Activated naive CD8-positive, alpha-beta T cell treated with anti-CD3 and anti-CD28 coated beads, Interleukin-2, amount 50 U/mL, for 24 hours (primary cell): Measurements from ENCODE around the gene ZNF488.
"Not testable (repeated sequence)": the region's sequence is repeated elsewhere in the genome, so short reads cannot be mapped to it uniquely, and the experiment has no call there.

Source experiments
- ATAC-seq: fragments of 150-1000 bp; cut with Tn5 transposase; one replicate; pipeline ENCODE4 v1.10.0; 2021
- DNase-seq: peaks from one replicate; pipeline ENCODE4 v3.0.0; 2021
- H3K27ac Mint-ChIP-seq: one replicate; pipeline ENCODE4 v1.8.0; 2021; ENCODE audit warnings: mild to moderate bottlenecking, mixed read lengths
- H3K27me3 Mint-ChIP-seq: one replicate; pipeline ENCODE4 v1.8.0; 2021; ENCODE audit warnings: mixed read lengths
- H3K36me3 Mint-ChIP-seq: one replicate; pipeline ENCODE4 v1.8.0; 2021; ENCODE audit warnings: low read depth, mixed read lengths
- H3K4me1 Mint-ChIP-seq: one replicate; pipeline ENCODE4 v1.8.0; 2021; ENCODE audit warnings: mixed read lengths
- H3K4me3 Mint-ChIP-seq: one replicate; pipeline ENCODE4 v1.8.0; 2021; ENCODE audit warnings: mild to moderate bottlenecking, moderate library complexity, mixed read lengths
- H3K9me3 Mint-ChIP-seq: one replicate; pipeline ENCODE4 v1.8.0; 2021; ENCODE audit warnings: mixed read lengths

Gene ZNF488

DNA sequence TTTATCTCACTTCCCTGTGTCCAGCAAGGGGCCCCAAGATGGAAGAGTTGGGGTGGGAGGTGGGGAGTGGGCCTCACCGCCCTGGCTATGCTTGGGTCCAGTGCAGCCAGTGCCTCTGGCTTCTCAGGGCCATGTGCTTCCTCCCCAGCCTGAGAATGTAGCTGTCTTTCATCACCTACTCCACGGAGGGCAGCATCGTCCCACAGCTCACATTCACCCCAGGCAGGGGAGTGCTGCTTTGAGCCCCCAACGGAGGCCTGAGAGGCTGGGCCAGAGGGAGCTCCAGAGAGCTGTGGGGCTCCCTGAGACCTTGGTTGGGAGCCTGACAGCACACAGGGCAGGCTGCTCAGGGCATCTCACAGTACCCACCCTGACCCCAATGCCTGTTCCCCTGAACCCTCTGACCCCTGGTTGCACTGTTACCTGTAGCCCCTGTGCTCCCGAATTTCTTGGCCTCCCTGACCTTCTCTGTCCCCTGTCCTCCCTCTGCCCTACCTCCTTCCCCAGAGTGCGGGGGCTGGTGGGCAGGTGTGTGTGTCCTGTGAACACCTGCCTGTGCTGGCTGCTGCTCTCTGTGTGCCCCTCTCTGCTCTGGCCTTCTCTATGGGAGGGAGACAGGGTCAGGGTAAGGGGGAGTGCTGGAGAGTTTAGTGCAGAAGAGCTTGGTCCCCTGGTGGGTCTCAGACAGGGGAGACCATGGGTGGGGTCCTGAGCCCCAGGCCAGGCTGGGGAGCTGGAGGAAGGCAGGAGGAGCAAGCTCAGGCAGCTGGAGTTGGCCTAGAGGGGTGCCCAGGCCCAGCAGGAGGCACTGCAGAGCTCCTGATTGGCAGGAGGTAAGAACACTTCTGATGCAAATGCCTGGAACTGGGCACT is 19.6 kb upstream of the ZNF488 start:
- Mint-ChIP-seq H3K36me3 (no peaks in the 10 kb centered on the region), H3K9me3 (no peaks in the 10 kb centered on the region), H3K27me3 (peaks cover 6% of the 10 kb centered on the region), H3K4me3 (no peak overlapping the region), H3K27ac (no peak overlapping the region), H3K4me1 (no peaks in the 10 kb centered on the region)
- DNase-seq (no peak), ATAC-seq (no peak)

DNA sequence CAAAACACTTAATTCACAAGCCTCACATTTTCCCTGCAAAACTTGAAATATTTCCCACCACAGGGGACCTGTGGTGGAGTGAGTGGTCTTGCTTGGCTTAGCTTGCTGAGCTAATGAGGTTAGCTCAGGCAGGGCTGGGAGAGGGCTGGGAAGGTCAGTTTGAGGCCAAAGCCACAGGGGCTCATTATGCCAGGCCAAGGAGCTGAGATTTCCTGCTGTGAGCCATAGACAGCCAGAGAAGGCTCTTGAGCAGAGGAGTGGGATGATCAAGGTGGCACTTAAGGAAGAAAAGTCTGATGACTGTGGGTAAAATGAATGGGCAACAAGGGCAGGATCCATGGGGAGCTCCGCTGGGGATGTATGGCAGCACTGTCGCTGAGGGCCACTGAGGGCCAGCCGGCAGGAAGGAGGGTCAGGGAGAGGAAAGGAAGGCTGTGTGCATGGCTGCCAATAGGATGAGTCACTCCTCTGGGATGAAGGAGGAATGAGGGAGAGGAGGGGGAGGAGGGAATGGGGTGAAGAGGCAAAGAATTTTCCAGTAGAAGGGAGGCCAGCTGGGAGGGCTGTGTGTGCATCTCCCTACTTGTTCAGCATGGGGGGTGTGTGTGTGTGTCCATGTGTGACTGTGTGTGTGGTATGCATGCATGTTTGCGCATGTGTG is 18.7 kb upstream of the ZNF488 start:
- ATAC-seq (no peak), DNase-seq (no peak)
- Mint-ChIP-seq H3K4me1 (no peaks in the 10 kb centered on the region), H3K27me3 (peaks cover 13% of the 10 kb centered on the region), H3K9me3 (no peaks in the 10 kb centered on the region), H3K36me3 (no peaks in the 10 kb centered on the region), H3K4me3 (no peak overlapping the region), H3K27ac (no peak overlapping the region)

DNA sequence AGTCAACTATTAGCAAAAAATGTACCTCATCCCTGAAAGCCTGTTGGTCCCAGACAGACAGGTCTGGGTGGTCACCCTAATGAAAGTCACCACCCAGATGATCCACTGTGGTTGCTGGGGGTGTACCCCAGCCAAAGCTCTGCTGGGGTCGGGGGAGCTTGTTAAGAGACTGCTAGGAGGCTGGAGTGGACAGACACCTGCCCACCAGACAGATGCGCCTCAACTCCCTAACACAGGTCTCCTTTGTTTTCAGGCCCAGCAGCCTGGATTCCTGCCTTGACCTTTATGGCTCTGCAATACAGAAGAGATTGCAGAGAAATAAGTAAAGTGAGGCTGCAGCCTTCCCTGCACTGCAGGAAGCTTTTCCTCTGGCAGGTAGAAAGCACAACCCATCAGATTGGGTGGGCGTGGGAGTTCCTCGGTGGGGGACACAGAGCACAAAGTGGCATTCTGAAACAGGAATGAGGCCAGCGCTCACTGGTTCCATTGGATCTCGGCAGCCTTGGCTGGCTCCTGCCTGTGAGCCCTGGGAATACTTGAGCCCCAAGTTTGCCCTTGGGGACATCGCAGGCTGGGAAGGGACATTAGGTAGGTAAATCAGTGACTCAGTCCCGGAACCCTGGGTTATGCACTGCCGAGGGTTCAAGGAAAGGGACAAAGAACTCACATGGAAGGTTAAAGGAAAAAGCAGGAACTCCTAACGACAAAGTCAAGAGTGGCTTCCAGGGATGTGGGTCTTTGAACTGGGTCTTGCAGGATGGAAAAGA is 18.0 kb upstream of the ZNF488 start:
- no peak for DNase-seq
- Mint-ChIP-seq H3K36me3 (no peaks in the 10 kb centered on the region), H3K27me3 (peaks cover 13% of the 10 kb centered on the region), H3K4me1 (no peaks in the 10 kb centered on the region), H3K9me3 (no peaks in the 10 kb centered on the region), H3K4me3 (no peak overlapping the region), H3K27ac (no peak overlapping the region)
- no peak for ATAC-seq

DNA sequence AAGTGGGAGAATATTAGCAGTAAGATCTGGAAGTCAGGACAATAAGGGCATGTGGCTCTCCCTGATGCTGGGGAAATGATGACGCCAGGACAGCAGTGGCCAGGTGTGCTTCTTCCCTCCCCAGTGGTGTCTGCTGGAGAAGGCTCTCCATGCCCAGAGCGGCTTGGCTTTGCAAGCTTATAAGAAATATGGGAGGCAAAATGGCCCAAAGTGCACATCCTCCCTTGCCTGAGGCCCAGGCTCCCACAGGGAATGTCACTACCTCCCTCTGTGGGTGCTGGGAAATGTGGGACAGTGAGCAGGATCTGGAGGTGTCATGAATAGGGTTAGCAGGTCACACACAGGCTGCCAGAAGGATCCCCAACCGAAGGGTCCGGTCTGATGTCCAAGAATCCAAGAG is 17.1 kb upstream of the ZNF488 start:
- H3K27ac Mint-ChIP-seq, result no peak overlapping the region
- H3K27me3 Mint-ChIP-seq, result peaks cover 13% of the 10 kb centered on the region
- H3K4me1 Mint-ChIP-seq, result no peaks in the 10 kb centered on the region
- H3K4me3 Mint-ChIP-seq, result no peak overlapping the region
- H3K9me3 Mint-ChIP-seq, result no peaks in the 10 kb centered on the region
- no peaks in the 10 kb centered on the region for H3K36me3 Mint-ChIP-seq
- no peak for DNase-seq
- no peak for ATAC-seq

DNA sequence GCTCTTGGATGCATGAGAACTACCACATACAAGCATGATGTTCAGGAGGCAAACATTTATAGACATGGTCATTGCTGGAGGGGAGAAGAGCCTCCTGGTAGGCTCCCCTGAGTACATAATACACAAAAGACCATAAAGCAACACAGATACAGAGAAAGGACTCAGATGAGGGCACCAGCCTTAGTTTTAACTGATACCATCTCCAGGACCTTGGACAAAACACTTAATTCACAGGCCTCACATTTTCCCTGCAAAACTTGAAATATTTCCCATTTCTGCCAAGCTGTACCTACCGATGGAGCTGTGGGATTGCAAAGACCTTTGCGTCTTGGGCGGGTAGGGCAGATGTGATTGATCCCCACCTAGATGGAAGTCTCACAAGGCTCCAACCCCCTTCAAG is 16.7 kb upstream of the ZNF488 start:
- Mint-ChIP-seq H3K4me3 (no peak overlapping the region), H3K9me3 (no peaks in the 10 kb centered on the region), H3K27ac (no peak overlapping the region), H3K4me1 (no peaks in the 10 kb centered on the region), H3K27me3 (peaks cover 13% of the 10 kb centered on the region), H3K36me3 (no peaks in the 10 kb centered on the region)
- DNase-seq (no peak), ATAC-seq (no peak)

DNA sequence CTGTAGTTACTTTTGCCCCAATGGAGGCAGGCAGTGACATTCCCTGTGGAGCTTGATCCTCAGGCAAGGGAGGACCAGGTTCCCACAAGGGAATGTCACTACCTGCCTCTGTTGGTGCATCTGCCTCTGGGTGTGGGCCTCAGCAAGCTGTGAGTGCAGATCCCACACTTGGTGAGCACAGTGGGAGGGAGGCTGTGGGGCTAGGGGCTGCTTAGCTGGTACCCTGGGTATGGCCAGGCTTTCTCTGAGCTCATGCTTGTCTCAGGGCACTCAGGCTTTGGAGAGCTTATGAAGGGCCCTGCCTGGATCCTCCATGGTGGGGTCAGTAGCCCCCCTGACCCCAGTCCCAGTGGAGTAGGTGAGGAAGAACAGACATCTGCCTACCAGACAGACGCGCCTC is 16.2 kb upstream of the ZNF488 start:
- H3K36me3 Mint-ChIP-seq, result no peaks in the 10 kb centered on the region
- H3K27ac Mint-ChIP-seq, result no peak overlapping the region
- no peaks in the 10 kb centered on the region for H3K9me3 Mint-ChIP-seq
- DNase-seq (no peak), ATAC-seq (no peak)
- H3K4me1 Mint-ChIP-seq, result no peaks in the 10 kb centered on the region
- peaks cover 18% of the 10 kb centered on the region for H3K27me3 Mint-ChIP-seq
- no peak overlapping the region for H3K4me3 Mint-ChIP-seq

DNA sequence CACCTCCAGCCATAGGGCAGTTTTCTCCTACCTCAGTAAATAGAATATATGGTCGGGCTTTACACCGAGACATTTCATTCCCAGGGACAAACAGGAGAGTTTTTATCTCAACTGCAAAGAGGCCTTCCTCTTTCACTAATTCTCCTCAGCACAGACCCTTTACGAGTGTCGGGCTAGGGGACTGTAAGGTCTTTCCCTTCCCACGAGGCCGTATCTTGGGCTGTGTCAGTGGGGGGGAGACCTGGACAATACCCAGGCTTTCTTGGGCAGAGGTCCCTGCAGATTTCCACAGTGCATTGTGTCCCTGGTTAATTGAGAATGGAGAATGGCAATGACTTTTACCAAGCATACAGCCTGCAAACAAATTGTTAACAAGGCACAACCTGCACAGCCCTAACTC is 13.2 kb upstream of the ZNF488 start:
- Mint-ChIP-seq H3K36me3 (no peaks in the 10 kb centered on the region), H3K27ac (no peak overlapping the region), H3K4me3 (no peak overlapping the region), H3K9me3 (no peaks in the 10 kb centered on the region), H3K27me3 (peaks cover 34% of the 10 kb centered on the region), H3K4me1 (no peaks in the 10 kb centered on the region)
- DNase-seq (no peak), ATAC-seq (no peak)

DNA sequence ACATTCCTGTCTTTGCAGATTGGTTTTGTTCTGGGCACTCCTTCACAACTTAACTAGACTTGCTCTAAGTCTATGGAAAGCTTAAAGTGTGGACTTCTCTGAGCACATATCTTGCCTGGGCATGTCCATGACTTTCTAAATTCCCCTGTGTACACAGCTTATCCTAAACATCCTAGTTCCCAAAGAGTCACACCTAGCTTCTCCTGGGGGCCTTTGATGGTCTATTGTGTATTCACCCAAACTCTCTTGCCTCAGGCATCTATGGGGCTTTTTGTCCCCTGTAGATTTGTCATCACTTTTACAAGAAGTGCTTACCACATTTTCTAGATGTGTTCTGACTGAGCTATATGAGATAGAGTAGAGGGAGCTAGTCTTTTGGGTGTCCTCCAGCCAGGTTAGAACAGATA is 12.2 kb upstream of the ZNF488 start:
- H3K27me3 Mint-ChIP-seq, result peaks cover 39% of the 10 kb centered on the region

DNA sequence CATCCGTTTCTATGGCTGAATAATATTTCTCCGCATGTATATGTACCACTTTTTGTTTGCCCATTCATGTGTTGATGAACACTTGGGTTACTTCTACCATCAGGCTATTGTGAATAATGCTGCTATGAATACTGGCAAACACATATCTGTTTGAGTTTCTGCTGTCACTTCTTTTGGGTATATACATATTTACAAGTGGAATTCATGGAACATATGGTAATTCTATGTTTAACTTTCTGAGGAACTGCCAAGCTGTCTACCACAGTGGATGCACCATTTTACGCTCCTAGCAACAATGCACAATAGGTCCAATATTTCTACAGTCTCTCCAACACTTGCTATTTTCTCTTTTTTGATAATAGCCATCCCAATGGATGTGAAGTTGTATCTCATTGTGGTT is 5.5 kb upstream of the ZNF488 start:
- ATAC-seq, result no peak
- Mint-ChIP-seq H3K9me3 (peaks cover 13% of the 10 kb centered on the region), H3K27me3 (peaks cover 41% of the 10 kb centered on the region)

More for the DNA sequence above, 12.2 kb upstream of the ZNF488 start:
- H3K9me3 Mint-ChIP-seq, result no peaks in the 10 kb centered on the region
- no peak for ATAC-seq
- H3K27ac Mint-ChIP-seq, result no peak overlapping the region
- H3K4me1 Mint-ChIP-seq, result no peaks in the 10 kb centered on the region
- no peak for DNase-seq
- H3K4me3 Mint-ChIP-seq, result no peak overlapping the region
- no peaks in the 10 kb centered on the region for H3K36me3 Mint-ChIP-seq

DNA sequence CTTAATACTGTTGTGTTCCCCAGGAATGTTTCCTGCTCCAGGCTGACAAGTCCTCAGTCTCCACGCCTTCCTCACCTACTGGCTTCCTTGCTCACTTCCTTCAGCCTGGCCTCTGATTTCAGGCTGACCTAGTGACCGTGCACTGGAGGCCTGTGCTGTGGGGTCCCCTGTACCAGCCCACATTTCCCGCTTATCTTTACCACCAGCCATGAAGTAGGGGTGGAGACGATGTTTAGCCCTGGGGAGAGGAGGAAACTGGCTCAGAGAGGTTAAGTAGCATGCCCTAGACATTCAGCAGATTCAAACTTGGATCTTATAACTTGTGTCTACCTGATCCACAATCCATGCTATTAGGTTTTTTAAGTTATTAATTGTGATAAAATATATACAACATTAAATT is 4.8 kb upstream of the ZNF488 start:
- H3K4me1 Mint-ChIP-seq, result peaks cover 4% of the 10 kb centered on the region
- H3K27ac Mint-ChIP-seq, result no peak overlapping the region
- DNase-seq (no peak), ATAC-seq (no peak)
- no peak overlapping the region for H3K4me3 Mint-ChIP-seq
- H3K27me3 Mint-ChIP-seq, result peaks cover 39% of the 10 kb centered on the region
- H3K36me3 Mint-ChIP-seq, result peaks cover 2% of the 10 kb centered on the region
- H3K9me3 Mint-ChIP-seq, result peaks cover 13% of the 10 kb centered on the region

More for the DNA sequence above, 5.5 kb upstream of the ZNF488 start:
- peaks cover 2% of the 10 kb centered on the region for H3K36me3 Mint-ChIP-seq
- H3K27ac Mint-ChIP-seq, result no peak overlapping the region
- H3K4me1 Mint-ChIP-seq, result peaks cover 3% of the 10 kb centered on the region
- H3K4me3 Mint-ChIP-seq, result no peak overlapping the region
- DNase-seq, result no peak

DNA sequence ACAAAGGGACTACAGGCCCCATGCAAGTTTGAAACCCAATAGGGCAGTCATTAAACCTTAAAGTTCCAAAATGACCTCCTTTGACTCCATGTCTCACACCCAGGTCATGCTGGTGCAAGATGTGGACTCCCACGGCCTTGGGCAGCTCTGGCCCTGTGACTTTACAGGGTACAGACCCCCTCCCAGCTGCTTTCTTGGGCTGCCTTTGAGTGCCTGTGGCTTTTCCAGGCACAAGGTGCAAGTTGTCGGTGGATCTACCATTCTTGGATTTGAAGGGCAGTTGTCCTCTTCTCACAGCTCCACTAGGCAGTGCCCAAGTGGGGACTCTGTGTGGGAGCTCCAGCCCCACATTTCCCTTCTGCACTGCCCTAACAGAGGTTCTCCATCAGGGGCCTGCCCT is 2.0 kb upstream of the ZNF488 start:
- H3K27ac Mint-ChIP-seq, DNase-seq, H3K4me1 Mint-ChIP-seq, H3K4me3 Mint-ChIP-seq, H3K36me3 Mint-ChIP-seq, ATAC-seq: not testable (repeated sequence)
- H3K9me3 Mint-ChIP-seq, result peaks cover 13% of the 10 kb centered on the region
- H3K27me3 Mint-ChIP-seq, result peaks cover 46% of the 10 kb centered on the region

DNA sequence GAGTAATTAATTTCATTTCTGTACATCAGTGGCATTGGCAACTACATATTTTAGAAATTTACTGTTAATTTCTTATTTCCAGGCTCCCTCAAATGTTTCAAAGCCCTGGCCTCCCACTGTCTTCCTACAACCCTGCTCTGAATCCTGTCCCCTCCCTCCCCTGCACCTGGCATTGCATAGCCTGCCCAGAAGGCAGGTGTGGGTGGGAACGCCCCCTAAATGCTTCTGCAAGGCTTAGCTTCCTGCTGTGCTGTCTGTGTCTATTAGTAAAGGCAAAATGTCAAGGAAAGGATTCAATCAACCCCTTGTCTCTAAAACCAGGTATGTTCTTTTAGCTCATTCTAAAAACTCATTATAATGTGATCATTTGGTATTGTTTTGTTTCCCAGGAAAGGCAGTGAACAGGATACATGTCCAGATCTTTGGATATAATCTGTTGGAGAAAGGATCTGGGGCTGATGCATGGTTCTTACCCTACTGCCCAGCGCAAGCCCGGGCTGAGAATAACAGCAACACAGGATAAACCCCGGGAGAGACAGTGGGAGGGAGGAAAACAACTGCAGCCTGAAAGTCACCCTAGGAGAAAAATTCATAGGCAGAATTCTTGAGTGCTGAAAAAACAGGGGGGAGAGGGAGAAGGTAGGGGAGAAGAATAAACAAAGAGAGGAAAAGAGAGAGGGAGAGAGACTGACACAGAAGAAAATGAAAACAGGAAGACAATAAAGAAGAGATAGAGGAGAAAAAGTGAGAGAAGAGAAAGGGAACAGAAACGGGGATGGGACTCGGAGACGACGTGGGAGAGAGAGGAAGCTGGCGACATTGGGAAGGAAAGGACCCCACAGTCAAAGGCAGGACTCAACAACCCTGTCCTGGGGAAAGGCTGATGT is 589 bp downstream of the ZNF488 start:
- Mint-ChIP-seq H3K9me3 (peaks cover 13% of the 10 kb centered on the region), H3K27ac (no peak overlapping the region), H3K36me3 (peaks cover 2% of the 10 kb centered on the region), H3K4me3 (peak overlapping the region; percentile 78), H3K4me1 (peaks cover 6% of the 10 kb centered on the region), H3K27me3 (peaks cover 61% of the 10 kb centered on the region)
- ATAC-seq, result no peak
- no peak for DNase-seq

DNA sequence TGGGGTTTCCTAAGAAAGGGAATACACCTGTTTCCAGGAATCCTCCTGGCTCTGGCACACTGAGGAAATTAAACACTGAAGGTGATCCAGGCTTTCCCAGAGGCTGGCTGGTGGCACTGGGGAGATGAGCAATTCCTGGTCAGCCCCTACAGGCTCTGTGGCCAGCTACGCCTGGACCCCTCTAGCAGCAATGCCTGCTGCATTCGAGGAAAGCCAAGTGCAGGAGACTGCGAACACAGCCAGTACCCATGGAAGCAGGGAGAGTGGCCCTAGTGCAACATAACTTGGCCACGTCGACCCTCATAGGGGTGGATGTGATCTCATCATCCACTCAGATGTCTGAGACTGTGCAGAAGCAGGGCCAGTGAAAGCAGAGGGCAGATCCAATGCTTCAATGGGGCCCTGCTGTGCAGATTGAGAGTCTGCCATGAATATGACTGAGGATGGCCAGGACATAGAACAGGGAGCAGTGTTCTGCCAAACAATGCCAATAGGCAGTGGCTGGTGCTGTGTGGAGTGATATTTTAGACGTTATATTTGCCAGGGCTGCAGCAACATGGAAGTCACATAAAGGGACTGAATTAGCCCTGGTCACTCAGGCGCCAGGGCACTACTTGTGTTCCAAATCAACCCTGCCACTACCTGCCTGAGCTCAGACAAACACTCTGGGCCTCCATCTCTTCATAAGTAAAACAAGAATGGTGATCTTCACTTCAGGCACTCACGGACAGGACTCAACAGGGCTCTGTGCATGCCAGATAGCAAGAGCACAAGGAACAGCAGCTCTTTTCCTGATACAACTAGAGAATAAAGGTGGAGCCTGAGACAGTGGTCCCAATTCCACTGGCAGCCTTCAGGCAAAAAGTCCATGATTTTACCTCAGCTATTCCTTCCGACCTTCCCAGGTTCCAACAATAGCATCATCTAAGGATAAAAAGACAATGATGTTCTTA is 2.4 kb downstream of the ZNF488 start:
- Mint-ChIP-seq H3K4me3 (no peak overlapping the region), H3K4me1 (peaks cover 6% of the 10 kb centered on the region), H3K27ac (no peak overlapping the region), H3K27me3 (peaks cover 66% of the 10 kb centered on the region), H3K36me3 (peaks cover 2% of the 10 kb centered on the region), H3K9me3 (peaks cover 7% of the 10 kb centered on the region)
- no peak for ATAC-seq
- DNase-seq, result no peak
